ENCODE data around the gene PBRM1.

DNA sequence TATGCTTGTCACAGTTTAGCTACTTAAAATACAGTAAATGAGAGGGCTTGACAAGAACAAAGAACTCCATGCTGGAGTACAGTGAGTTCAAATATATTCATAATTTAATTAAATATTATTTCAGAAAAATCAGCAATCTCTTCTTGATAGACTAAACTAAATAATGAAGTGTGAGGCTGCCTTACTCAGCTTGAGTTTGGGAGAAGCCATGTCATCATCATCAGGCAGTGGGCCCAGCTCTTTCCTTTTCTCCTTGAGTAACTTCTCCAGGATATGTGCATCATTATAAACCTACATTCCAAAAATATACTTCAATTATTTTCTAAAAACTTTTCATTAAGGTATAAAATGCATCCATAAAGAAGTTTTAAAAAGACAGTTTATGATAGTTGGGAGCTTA, 70.5 kb downstream of the PBRM1 start:
- TF ChIP-seq, protein P1, sequence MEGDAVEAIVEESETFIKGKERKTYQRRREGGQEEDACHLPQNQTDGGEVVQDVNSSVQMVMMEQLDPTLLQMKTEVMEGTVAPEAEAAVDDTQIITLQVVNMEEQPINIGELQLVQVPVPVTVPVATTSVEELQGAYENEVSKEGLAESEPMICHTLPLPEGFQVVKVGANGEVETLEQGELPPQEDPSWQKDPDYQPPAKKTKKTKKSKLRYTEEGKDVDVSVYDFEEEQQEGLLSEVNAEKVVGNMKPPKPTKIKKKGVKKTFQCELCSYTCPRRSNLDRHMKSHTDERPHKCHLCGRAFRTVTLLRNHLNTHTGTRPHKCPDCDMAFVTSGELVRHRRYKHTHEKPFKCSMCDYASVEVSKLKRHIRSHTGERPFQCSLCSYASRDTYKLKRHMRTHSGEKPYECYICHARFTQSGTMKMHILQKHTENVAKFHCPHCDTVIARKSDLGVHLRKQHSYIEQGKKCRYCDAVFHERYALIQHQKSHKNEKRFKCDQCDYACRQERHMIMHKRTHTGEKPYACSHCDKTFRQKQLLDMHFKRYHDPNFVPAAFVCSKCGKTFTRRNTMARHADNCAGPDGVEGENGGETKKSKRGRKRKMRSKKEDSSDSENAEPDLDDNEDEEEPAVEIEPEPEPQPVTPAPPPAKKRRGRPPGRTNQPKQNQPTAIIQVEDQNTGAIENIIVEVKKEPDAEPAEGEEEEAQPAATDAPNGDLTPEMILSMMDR (IDR thresholded peaks at IDR 0.05 in 2 of 3, conservative IDR thresholded peaks at IDR 0.05 in 1 of 3; ENCODE audit: borderline replicate concordance in 1 of 3, insufficient read depth in 1 of 3, low read depth in 2 of 3, low read length in 2 of 3) = no peak
- TF ChIP-seq POLR2A (IDR thresholded peaks at IDR 0.05; ENCODE audit: borderline replicate concordance, extremely low read depth, insufficient read depth, insufficient read length) (no peak), ZNF274 (IDR thresholded peaks at IDR 0.05; ENCODE audit: low read depth, low read length) (no peak), POLR2AphosphoS5 (IDR thresholded peaks at IDR 0.05; ENCODE audit: low read depth, low read length) (no peak), SIN3A (IDR thresholded peaks at IDR 0.05; ENCODE audit: low read depth) (no peak), CEBPB (IDR thresholded peaks at IDR 0.05; ENCODE audit: low read depth) (no peak), TCF7L2 (IDR thresholded peaks at IDR 0.05; ENCODE audit: borderline replicate concordance, extremely low read depth, insufficient read depth, insufficient read length) (no peak), JUND (IDR thresholded peaks at IDR 0.05) (no peak), SP1 (IDR thresholded peaks at IDR 0.05; ENCODE audit: low read depth) (no peak)

Measured in HCT116 (cell line).